ENCODE data around the gene CTNND2. TPM values are rescaled to one million over a fixed set of nuclear protein-coding genes. Genes with fewer than 3 reads are reported as not detected.

The CTNND2 gene
- total and polyA plus RNA-seq, 10 of the 15 experiments (the other 5 are each of a cell fraction or from before 2014, with no cell fraction given) = 0.02 to 0.16 (median 0.04) TPM; not detected in 7

- Histone ChIP-seq H3K4me2 (ENCODE audit: control insufficient read depth, insufficient read depth) (no peak overlapping the region), H4K20me1 (ENCODE audit: control insufficient read depth, insufficient read depth) (no peaks in the 10 kb centered on the region), H3K79me2 (ENCODE audit: control insufficient read depth, insufficient read depth, low read length) (no peaks in the 10 kb centered on the region), H2AFZ (ENCODE audit: control insufficient read depth, low read depth, low read length) (no peak overlapping the region), H3K27me3 (replicated peaks in 1 of 2; ENCODE audit: control insufficient read depth in 2 of 2, insufficient read depth in 2 of 2, low read length in 1 of 2) (no peaks in the 10 kb centered on the region), H3K4me3 (no peak overlapping the region), H3K9ac (ENCODE audit: control insufficient read depth, insufficient read depth, low read length) (no peak overlapping the region), H3K27ac (ENCODE audit: control insufficient read depth, insufficient read depth) (no peak overlapping the region), H3K9me3 (replicated peaks; ENCODE audit: control insufficient read depth, insufficient read depth, low read length) (no peaks in the 10 kb centered on the region), H3K4me1 (ENCODE audit: control insufficient read depth, insufficient read depth, low read length) (no peaks in the 10 kb centered on the region), H3K36me3 (ENCODE audit: control insufficient read depth in 2 of 2, insufficient read depth in 2 of 2, low read length in 1 of 2) (no peaks in the 10 kb centered on the region)
- ATAC-seq (no peak), DNase-seq (ENCODE audit: low read depth, low spot score) (no peak), FAIRE-seq (no peak)
- intact Hi-C loops (cut with micrococcal nuclease; ENCODE audit: unreplicated experiment) (no loop called here), in situ Hi-C loops (cut with MboI) (no loop called here)
- ChIA-PET CTCF (no interaction called here), RAD21 (ENCODE audit: unreplicated experiment) (no interaction called here), POLR2A (no interaction called here), SMC1A (ENCODE audit: uncharacterized antibody, unreplicated experiment) (interaction anchor here (1.4 kb wide), 1 partner anchor 18 kb away, joined by 3 read pairs; no protein-coding TSS in a partner anchor)
- 33% methylated on average over 6 of the region's 6 CpGs for WGBS (ENCODE audit: insufficient coverage, insufficient replicate concordance, low lambda C conversion rate, missing lambda C conversion rate)
- no TSS peak for BruUV-seq (replicated peaks)
- no peak for TF ChIP-seq FOXK2 (IDR thresholded peaks at IDR 0.05)
- no peak for TF ChIP-seq RCOR1 (conservative IDR thresholded peaks at IDR 0.05; ENCODE audit: low read depth, low read length)
- no peak for TF ChIP-seq MAX (IDR thresholded peaks at IDR 0.05; ENCODE audit: low read depth, low read length)
- TF ChIP-seq, protein P1, sequence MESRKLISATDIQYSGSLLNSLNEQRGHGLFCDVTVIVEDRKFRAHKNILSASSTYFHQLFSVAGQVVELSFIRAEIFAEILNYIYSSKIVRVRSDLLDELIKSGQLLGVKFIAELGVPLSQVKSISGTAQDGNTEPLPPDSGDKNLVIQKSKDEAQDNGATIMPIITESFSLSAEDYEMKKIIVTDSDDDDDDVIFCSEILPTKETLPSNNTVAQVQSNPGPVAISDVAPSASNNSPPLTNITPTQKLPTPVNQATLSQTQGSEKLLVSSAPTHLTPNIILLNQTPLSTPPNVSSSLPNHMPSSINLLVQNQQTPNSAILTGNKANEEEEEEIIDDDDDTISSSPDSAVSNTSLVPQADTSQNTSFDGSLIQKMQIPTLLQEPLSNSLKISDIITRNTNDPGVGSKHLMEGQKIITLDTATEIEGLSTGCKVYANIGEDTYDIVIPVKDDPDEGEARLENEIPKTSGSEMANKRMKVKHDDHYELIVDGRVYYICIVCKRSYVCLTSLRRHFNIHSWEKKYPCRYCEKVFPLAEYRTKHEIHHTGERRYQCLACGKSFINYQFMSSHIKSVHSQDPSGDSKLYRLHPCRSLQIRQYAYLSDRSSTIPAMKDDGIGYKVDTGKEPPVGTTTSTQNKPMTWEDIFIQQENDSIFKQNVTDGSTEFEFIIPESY (IDR thresholded peaks at IDR 0.05) = no peak
- no peak for TF ChIP-seq CTCF (IDR thresholded peaks at IDR 0.05 in 2 of 3, conservative IDR thresholded peaks at IDR 0.05 in 1 of 3; ENCODE audit: control insufficient read depth in 2 of 3, extremely low read depth in 1 of 3, insufficient read depth in 1 of 3, low read depth in 3 of 3, low read length in 3 of 3)
- TF ChIP-seq BCL11A (IDR thresholded peaks at IDR 0.05; ENCODE audit: low read depth, low read length) = no peak
- no peak for TF ChIP-seq EGR1 (IDR thresholded peaks at IDR 0.05; ENCODE audit: borderline replicate concordance in 1 of 2, low read depth in 2 of 2, low read length in 2 of 2)
- no peak for TF ChIP-seq ZSCAN29 (IDR thresholded peaks at IDR 0.05)
- no peak for TF ChIP-seq MEF2A (IDR thresholded peaks at IDR 0.05; ENCODE audit: insufficient read depth, low read depth, low read length)
- no peak for TF ChIP-seq LARP7 (IDR thresholded peaks at IDR 0.05)
- no peak for TF ChIP-seq TCF7 (IDR thresholded peaks at IDR 0.05; ENCODE audit: borderline replicate concordance)
- TF ChIP-seq SPI1 (IDR thresholded peaks at IDR 0.05; ENCODE audit: borderline replicate concordance, insufficient read depth, low read depth, low read length) = no peak
- TF ChIP-seq RB1 (IDR thresholded peaks at IDR 0.05; ENCODE audit: borderline replicate concordance) = no peak
- TF ChIP-seq, protein P2, sequence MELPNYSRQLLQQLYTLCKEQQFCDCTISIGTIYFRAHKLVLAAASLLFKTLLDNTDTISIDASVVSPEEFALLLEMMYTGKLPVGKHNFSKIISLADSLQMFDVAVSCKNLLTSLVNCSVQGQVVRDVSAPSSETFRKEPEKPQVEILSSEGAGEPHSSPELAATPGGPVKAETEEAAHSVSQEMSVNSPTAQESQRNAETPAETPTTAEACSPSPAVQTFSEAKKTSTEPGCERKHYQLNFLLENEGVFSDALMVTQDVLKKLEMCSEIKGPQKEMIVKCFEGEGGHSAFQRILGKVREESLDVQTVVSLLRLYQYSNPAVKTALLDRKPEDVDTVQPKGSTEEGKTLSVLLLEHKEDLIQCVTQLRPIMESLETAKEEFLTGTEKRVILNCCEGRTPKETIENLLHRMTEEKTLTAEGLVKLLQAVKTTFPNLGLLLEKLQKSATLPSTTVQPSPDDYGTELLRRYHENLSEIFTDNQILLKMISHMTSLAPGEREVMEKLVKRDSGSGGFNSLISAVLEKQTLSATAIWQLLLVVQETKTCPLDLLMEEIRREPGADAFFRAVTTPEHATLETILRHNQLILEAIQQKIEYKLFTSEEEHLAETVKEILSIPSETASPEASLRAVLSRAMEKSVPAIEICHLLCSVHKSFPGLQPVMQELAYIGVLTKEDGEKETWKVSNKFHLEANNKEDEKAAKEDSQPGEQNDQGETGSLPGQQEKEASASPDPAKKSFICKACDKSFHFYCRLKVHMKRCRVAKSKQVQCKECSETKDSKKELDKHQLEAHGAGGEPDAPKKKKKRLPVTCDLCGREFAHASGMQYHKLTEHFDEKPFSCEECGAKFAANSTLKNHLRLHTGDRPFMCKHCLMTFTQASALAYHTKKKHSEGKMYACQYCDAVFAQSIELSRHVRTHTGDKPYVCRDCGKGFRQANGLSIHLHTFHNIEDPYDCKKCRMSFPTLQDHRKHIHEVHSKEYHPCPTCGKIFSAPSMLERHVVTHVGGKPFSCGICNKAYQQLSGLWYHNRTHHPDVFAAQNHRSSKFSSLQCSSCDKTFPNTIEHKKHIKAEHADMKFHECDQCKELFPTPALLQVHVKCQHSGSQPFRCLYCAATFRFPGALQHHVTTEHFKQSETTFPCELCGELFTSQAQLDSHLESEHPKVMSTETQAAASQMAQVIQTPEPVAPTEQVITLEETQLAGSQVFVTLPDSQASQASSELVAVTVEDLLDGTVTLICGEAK (IDR thresholded peaks at IDR 0.05; ENCODE audit: borderline replicate concordance) = no peak
- TF ChIP-seq, protein P3, sequence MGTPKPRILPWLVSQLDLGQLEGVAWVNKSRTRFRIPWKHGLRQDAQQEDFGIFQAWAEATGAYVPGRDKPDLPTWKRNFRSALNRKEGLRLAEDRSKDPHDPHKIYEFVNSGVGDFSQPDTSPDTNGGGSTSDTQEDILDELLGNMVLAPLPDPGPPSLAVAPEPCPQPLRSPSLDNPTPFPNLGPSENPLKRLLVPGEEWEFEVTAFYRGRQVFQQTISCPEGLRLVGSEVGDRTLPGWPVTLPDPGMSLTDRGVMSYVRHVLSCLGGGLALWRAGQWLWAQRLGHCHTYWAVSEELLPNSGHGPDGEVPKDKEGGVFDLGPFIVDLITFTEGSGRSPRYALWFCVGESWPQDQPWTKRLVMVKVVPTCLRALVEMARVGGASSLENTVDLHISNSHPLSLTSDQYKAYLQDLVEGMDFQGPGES (IDR thresholded peaks at IDR 0.05) = no peak
- no peak for TF ChIP-seq TCF3 (IDR thresholded peaks at IDR 0.05; ENCODE audit: borderline replicate concordance, insufficient read depth, low read depth, low read length)
These were observed 203.9 kb downstream of the CTNND2 start for GRCh38 chr5:11700391-11700790.

Measured in GM12878 (cell line).